ENCODE measurements around the gene FAP.

FAP gene

GRCh38 chr2:162184359-162184758 lies 58.9 kb downstream of the FAP start:
- Histone ChIP-seq H3K27ac (ENCODE audit: low read depth, low read length) (no peak overlapping the region), H3K9ac (ENCODE audit: low read length) (no peak overlapping the region), H3K4me1 (ENCODE audit: insufficient read depth, low read length) (no peaks in the 10 kb centered on the region), H3K4me3 (ENCODE audit: low read depth in 1 of 2, low read length in 2 of 2) (no peak overlapping the region), H3K9me3 (ENCODE audit: low read length) (no peaks in the 10 kb centered on the region), H3K36me3 (ENCODE audit: insufficient read depth, low read length) (no peaks in the 10 kb centered on the region), H3K27me3 (ENCODE audit: control insufficient read depth in 1 of 2, insufficient read depth in 2 of 2, low read length in 2 of 2) (no peaks in the 10 kb centered on the region)

GRCh38 chr2:162182395-162182794 lies 60.9 kb downstream of the FAP start:
- Histone ChIP-seq H3K9me3 (ENCODE audit: low read length) (no peaks in the 10 kb centered on the region), H3K4me3 (ENCODE audit: low read depth in 1 of 2, low read length in 2 of 2) (no peak overlapping the region), H3K9ac (ENCODE audit: low read length) (no peak overlapping the region), H3K27ac (ENCODE audit: low read depth, low read length) (no peak overlapping the region), H3K4me1 (ENCODE audit: insufficient read depth, low read length) (no peaks in the 10 kb centered on the region), H3K27me3 (ENCODE audit: control insufficient read depth in 1 of 2, insufficient read depth in 2 of 2, low read length in 2 of 2) (no peaks in the 10 kb centered on the region), H3K36me3 (ENCODE audit: insufficient read depth, low read length) (no peaks in the 10 kb centered on the region)

GRCh38 chr2:162177301-162177700 lies 65.9 kb downstream of the FAP start:
- no peaks in the 10 kb centered on the region for H3K27me3 ChIP-seq (ENCODE audit: control insufficient read depth in 1 of 2, insufficient read depth in 2 of 2, low read length in 2 of 2)
- H3K27ac ChIP-seq (ENCODE audit: low read depth, low read length): no peak overlapping the region
- no peaks in the 10 kb centered on the region for H3K4me1 ChIP-seq (ENCODE audit: insufficient read depth, low read length)
- H3K9ac ChIP-seq (ENCODE audit: low read length): no peak overlapping the region
- no peak overlapping the region for H3K4me3 ChIP-seq (ENCODE audit: low read depth in 1 of 2, low read length in 2 of 2)
- H3K36me3 ChIP-seq (ENCODE audit: insufficient read depth, low read length): no peaks in the 10 kb centered on the region
- no peaks in the 10 kb centered on the region for H3K9me3 ChIP-seq (ENCODE audit: low read length)

- no peaks in the 10 kb centered on the region for H3K9me3 ChIP-seq (ENCODE audit: low read length)
- no peak overlapping the region for H3K4me3 ChIP-seq (ENCODE audit: low read depth in 1 of 2, low read length in 2 of 2)
- H3K27ac ChIP-seq (ENCODE audit: low read depth, low read length): no peak overlapping the region
- no peaks in the 10 kb centered on the region for H3K4me1 ChIP-seq (ENCODE audit: insufficient read depth, low read length)
- no peaks in the 10 kb centered on the region for H3K27me3 ChIP-seq (ENCODE audit: control insufficient read depth in 1 of 2, insufficient read depth in 2 of 2, low read length in 2 of 2)
- H3K36me3 ChIP-seq (ENCODE audit: insufficient read depth, low read length): no peaks in the 10 kb centered on the region
- no peak overlapping the region for H3K9ac ChIP-seq (ENCODE audit: low read length)
Observed at GRCh38 chr2:162175714-162176113, 67.5 kb downstream of the FAP start.

GRCh38 chr2:162174746-162175145 lies 68.5 kb downstream of the FAP start:
- H3K27ac ChIP-seq (ENCODE audit: low read depth, low read length): no peak overlapping the region
- no peaks in the 10 kb centered on the region for H3K27me3 ChIP-seq (ENCODE audit: control insufficient read depth in 1 of 2, insufficient read depth in 2 of 2, low read length in 2 of 2)
- no peaks in the 10 kb centered on the region for H3K9me3 ChIP-seq (ENCODE audit: low read length)
- H3K4me3 ChIP-seq (ENCODE audit: low read depth in 1 of 2, low read length in 2 of 2): no peak overlapping the region
- H3K9ac ChIP-seq (ENCODE audit: low read length): no peak overlapping the region
- H3K36me3 ChIP-seq (ENCODE audit: insufficient read depth, low read length): no peaks in the 10 kb centered on the region
- no peaks in the 10 kb centered on the region for H3K4me1 ChIP-seq (ENCODE audit: insufficient read depth, low read length)

GRCh38 chr2:162172802-162173370 lies 70.4 kb downstream of the FAP start:
- Histone ChIP-seq H3K27me3 (ENCODE audit: control insufficient read depth in 1 of 2, insufficient read depth in 2 of 2, low read length in 2 of 2) (no peaks in the 10 kb centered on the region), H3K4me1 (ENCODE audit: insufficient read depth, low read length) (no peaks in the 10 kb centered on the region), H3K36me3 (ENCODE audit: insufficient read depth, low read length) (no peaks in the 10 kb centered on the region)

GRCh38 chr2:162166745-162167144 lies 76.5 kb downstream of the FAP start:
- Histone ChIP-seq H3K27ac (ENCODE audit: low read depth, low read length) (no peak overlapping the region), H3K36me3 (ENCODE audit: insufficient read depth, low read length) (no peaks in the 10 kb centered on the region), H3K4me3 (ENCODE audit: low read depth in 1 of 2, low read length in 2 of 2) (no peak overlapping the region), H3K27me3 (ENCODE audit: control insufficient read depth in 1 of 2, insufficient read depth in 2 of 2, low read length in 2 of 2) (no peaks in the 10 kb centered on the region), H3K9me3 (ENCODE audit: low read length) (no peaks in the 10 kb centered on the region), H3K4me1 (ENCODE audit: insufficient read depth, low read length) (no peaks in the 10 kb centered on the region), H3K9ac (ENCODE audit: low read length) (no peak overlapping the region)

More at GRCh38 chr2:162172802-162173370, 70.4 kb downstream of the FAP start:
- no peak overlapping the region for H3K27ac ChIP-seq (ENCODE audit: low read depth, low read length)
- no peak overlapping the region for H3K9ac ChIP-seq (ENCODE audit: low read length)
- no peak overlapping the region for H3K4me3 ChIP-seq (ENCODE audit: low read depth in 1 of 2, low read length in 2 of 2)
- H3K9me3 ChIP-seq (ENCODE audit: low read length): no peaks in the 10 kb centered on the region

- H3K9me3 ChIP-seq (ENCODE audit: low read length): no peaks in the 10 kb centered on the region
Observed at GRCh38 chr2:162166174-162166573, 77.1 kb downstream of the FAP start.

GRCh38 chr2:162164802-162165201 lies 78.4 kb downstream of the FAP start:
- H3K36me3 ChIP-seq (ENCODE audit: insufficient read depth, low read length): no peaks in the 10 kb centered on the region
- no peaks in the 10 kb centered on the region for H3K4me1 ChIP-seq (ENCODE audit: insufficient read depth, low read length)
- no peak overlapping the region for H3K4me3 ChIP-seq (ENCODE audit: low read depth in 1 of 2, low read length in 2 of 2)
- no peak overlapping the region for H3K9ac ChIP-seq (ENCODE audit: low read length)
- H3K27me3 ChIP-seq (ENCODE audit: control insufficient read depth in 1 of 2, insufficient read depth in 2 of 2, low read length in 2 of 2): no peaks in the 10 kb centered on the region
- H3K27ac ChIP-seq (ENCODE audit: low read depth, low read length): no peak overlapping the region
- H3K9me3 ChIP-seq (ENCODE audit: low read length): no peaks in the 10 kb centered on the region

More at GRCh38 chr2:162166174-162166573, 77.1 kb downstream of the FAP start:
- Histone ChIP-seq H3K27ac (ENCODE audit: low read depth, low read length) (no peak overlapping the region), H3K9ac (ENCODE audit: low read length) (no peak overlapping the region), H3K4me3 (ENCODE audit: low read depth in 1 of 2, low read length in 2 of 2) (no peak overlapping the region), H3K4me1 (ENCODE audit: insufficient read depth, low read length) (no peaks in the 10 kb centered on the region), H3K27me3 (ENCODE audit: control insufficient read depth in 1 of 2, insufficient read depth in 2 of 2, low read length in 2 of 2) (no peaks in the 10 kb centered on the region), H3K36me3 (ENCODE audit: insufficient read depth, low read length) (no peaks in the 10 kb centered on the region)

- no peaks in the 10 kb centered on the region for H3K9me3 ChIP-seq (ENCODE audit: low read length)
- H3K4me3 ChIP-seq (ENCODE audit: low read depth in 1 of 2, low read length in 2 of 2): no peak overlapping the region
- H3K9ac ChIP-seq (ENCODE audit: low read length): no peak overlapping the region
- H3K4me1 ChIP-seq (ENCODE audit: insufficient read depth, low read length): no peaks in the 10 kb centered on the region
- no peak overlapping the region for H3K27ac ChIP-seq (ENCODE audit: low read depth, low read length)
- H3K27me3 ChIP-seq (ENCODE audit: control insufficient read depth in 1 of 2, insufficient read depth in 2 of 2, low read length in 2 of 2): no peaks in the 10 kb centered on the region
- no peaks in the 10 kb centered on the region for H3K36me3 ChIP-seq (ENCODE audit: insufficient read depth, low read length)
Observed at GRCh38 chr2:162159446-162159845, 83.8 kb downstream of the FAP start.

GRCh38 chr2:162156149-162156548 lies 87.1 kb downstream of the FAP start:
- Histone ChIP-seq H3K9me3 (ENCODE audit: low read length) (no peaks in the 10 kb centered on the region), H3K9ac (ENCODE audit: low read length) (no peak overlapping the region), H3K27ac (ENCODE audit: low read depth, low read length) (no peak overlapping the region), H3K4me1 (ENCODE audit: insufficient read depth, low read length) (no peaks in the 10 kb centered on the region), H3K4me3 (ENCODE audit: low read depth in 1 of 2, low read length in 2 of 2) (no peak overlapping the region), H3K36me3 (ENCODE audit: insufficient read depth, low read length) (no peaks in the 10 kb centered on the region), H3K27me3 (ENCODE audit: control insufficient read depth in 1 of 2, insufficient read depth in 2 of 2, low read length in 2 of 2) (no peaks in the 10 kb centered on the region)

- Histone ChIP-seq H3K36me3 (ENCODE audit: insufficient read depth, low read length) (no peaks in the 10 kb centered on the region), H3K9ac (ENCODE audit: low read length) (no peak overlapping the region), H3K27me3 (ENCODE audit: control insufficient read depth in 1 of 2, insufficient read depth in 2 of 2, low read length in 2 of 2) (no peaks in the 10 kb centered on the region), H3K27ac (ENCODE audit: low read depth, low read length) (no peak overlapping the region), H3K4me3 (ENCODE audit: low read depth in 1 of 2, low read length in 2 of 2) (no peak overlapping the region), H3K9me3 (ENCODE audit: low read length) (no peaks in the 10 kb centered on the region), H3K4me1 (ENCODE audit: insufficient read depth, low read length) (no peaks in the 10 kb centered on the region)
Observed at GRCh38 chr2:162155093-162155492, 88.2 kb downstream of the FAP start.

All from muscle layer of colon (tissue), 2 donors.